Pons (tissue), 1 donor: ENCODE data around the gene ARID1B.
"Not testable (repeated sequence)": the region's sequence is repeated elsewhere in the genome, so short reads cannot be mapped to it uniquely, and the experiment has no call there.

Experiments used
- DNase-seq: peaks from one replicate; pipeline ENCODE4 v3.0.0-alpha.2; 2016; ENCODE audit warnings: low spot score

ARID1B gene

GRCh38 chr6:157133856-157134255 is 356.7 kb downstream of the ARID1B start:
- DNase-seq = no peak

GRCh38 chr6:157134402-157135047 is 357.3 kb downstream of the ARID1B start:
- DNase-seq = no peak

- DNase-seq = no peak
Observed at GRCh38 chr6:157135691-157136090, 358.5 kb downstream of the ARID1B start.

- DNase-seq = no peak
Observed at GRCh38 chr6:157137501-157137900, 360.3 kb downstream of the ARID1B start.

GRCh38 chr6:157139054-157139708 is 362.0 kb downstream of the ARID1B start:
- no peak for DNase-seq

- no peak for DNase-seq
Observed at GRCh38 chr6:157143171-157143889, 366.2 kb downstream of the ARID1B start.

- no peak for DNase-seq
Observed at GRCh38 chr6:157143890-157144798, 367.0 kb downstream of the ARID1B start.

GRCh38 chr6:157144859-157145568 is 367.8 kb downstream of the ARID1B start:
- DNase-seq = no peak

GRCh38 chr6:157145656-157146285 is 368.6 kb downstream of the ARID1B start:
- peak; percentile 59 for DNase-seq

GRCh38 chr6:157147054-157148026 is 370.2 kb downstream of the ARID1B start:
- DNase-seq = not testable (repeated sequence)

GRCh38 chr6:157148391-157149323 is 371.5 kb downstream of the ARID1B start:
- DNase-seq = peak; percentile 78

- no peak for DNase-seq
Observed at GRCh38 chr6:157150076-157150475, 372.9 kb downstream of the ARID1B start.

GRCh38 chr6:157151029-157151428 is 373.9 kb downstream of the ARID1B start:
- DNase-seq = no peak

- no peak for DNase-seq
Observed at GRCh38 chr6:157151989-157152388, 374.8 kb downstream of the ARID1B start.

GRCh38 chr6:157152556-157152955 is 375.4 kb downstream of the ARID1B start:
- no peak for DNase-seq

- DNase-seq = no peak
Observed at GRCh38 chr6:157155804-157156203, 378.6 kb downstream of the ARID1B start.

- DNase-seq = no peak
Observed at GRCh38 chr6:157157258-157157657, 380.1 kb downstream of the ARID1B start.

GRCh38 chr6:157158456-157158855 is 381.3 kb downstream of the ARID1B start:
- no peak for DNase-seq

GRCh38 chr6:157158897-157159296 is 381.7 kb downstream of the ARID1B start:
- no peak for DNase-seq
